Prostate gland (tissue), 2 donors: ENCODE results near the gene JMJD1C.

Experiments used
- CTCF ChIP-seq, 4 experiments: fragments of 200-600 bp in 2 of 4; fragments of 450-650 bp in 2 of 4; sonication (generic) in 2 of 4; IDR thresholded peaks; 1 replicate in 3 of 4; 2 replicates in 1 of 4; pipeline ENCODE4 v1.5.1; 2016 to 2019; ENCODE audit warnings: antibody characterized with exemption in 4 of 4, mild to moderate bottlenecking in 2 of 4, moderate library complexity in 2 of 4
- POLR2A ChIP-seq: fragments of 450-650 bp; IDR thresholded peaks from one replicate; pipeline ENCODE4 v1.6.1; 2016; ENCODE audit warnings: antibody characterized with exemption, mild to moderate bottlenecking
- POLR2AphosphoS5 ChIP-seq: sonication (generic); formaldehyde crosslinking; IDR thresholded peaks from one replicate; pipeline ENCODE4 v1.6.1; 2017; ENCODE audit warnings: antibody characterized with exemption

DNA sequence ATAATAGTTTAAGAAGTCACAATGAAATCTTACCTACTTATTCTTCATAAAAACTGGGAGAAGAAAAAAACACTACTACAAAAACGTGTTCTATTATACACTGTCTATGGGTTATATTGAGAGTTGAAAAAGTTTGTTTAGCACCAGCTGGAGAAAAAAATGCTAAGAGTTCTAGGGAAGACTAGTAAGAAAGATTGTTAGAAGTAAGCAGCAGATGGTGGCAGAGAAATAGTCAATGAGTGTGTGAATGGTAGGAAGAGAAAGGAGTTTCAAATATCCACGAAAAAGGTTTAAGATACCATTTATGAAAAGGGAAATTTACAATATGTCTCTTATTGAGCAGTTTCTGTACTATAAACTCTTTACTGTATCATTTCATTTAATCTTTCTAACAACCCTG lies 208.0 kb downstream of the JMJD1C start:
- no peak for TF ChIP-seq CTCF (IDR thresholded peaks at IDR 0.05)
- no peak for TF ChIP-seq POLR2A
- no peak for TF ChIP-seq POLR2AphosphoS5
